ENCODE measurements around the gene PRAC1.

DNA sequence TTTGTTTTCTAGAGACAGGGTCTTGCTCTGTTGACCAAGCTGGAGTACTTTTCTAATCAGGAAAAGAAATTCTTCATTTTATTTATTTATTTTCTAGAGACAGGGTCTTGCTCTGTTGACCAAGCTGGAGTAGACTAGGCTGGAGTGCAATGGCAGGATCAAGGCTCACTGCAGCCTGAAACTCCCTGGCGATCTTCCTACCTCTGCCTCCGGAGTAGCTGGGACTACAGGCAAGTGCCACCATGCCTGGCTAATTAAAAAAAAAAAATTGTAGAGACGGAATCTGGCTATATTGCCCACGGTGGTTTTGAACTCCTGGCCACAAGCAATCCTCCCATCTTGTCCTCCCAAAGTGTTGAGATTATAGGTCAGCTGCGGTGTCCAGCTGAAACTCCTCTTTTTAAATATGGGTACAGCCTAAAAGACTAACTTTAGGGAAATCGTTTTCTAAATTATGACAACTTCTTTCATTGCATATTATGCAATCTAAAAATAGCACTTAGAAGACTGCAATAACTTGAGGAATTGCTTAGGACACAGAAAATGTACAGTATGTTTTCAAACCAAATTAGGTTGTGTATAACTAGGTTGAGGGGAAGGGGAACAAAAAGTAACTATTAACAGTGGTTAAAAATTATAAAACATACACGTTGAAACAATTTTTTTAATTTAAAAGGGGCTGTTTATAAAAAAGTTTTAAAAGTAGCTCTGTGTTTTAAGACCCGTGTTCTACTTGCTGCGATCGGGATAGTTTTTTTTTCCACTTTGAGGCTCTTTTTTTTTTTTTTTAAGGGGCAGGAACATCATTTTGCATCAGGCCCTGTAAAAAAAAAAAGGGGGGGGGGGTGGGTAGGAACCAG is 4.7 kb downstream of the PRAC1 start:
- TF ChIP-seq, protein P1, sequence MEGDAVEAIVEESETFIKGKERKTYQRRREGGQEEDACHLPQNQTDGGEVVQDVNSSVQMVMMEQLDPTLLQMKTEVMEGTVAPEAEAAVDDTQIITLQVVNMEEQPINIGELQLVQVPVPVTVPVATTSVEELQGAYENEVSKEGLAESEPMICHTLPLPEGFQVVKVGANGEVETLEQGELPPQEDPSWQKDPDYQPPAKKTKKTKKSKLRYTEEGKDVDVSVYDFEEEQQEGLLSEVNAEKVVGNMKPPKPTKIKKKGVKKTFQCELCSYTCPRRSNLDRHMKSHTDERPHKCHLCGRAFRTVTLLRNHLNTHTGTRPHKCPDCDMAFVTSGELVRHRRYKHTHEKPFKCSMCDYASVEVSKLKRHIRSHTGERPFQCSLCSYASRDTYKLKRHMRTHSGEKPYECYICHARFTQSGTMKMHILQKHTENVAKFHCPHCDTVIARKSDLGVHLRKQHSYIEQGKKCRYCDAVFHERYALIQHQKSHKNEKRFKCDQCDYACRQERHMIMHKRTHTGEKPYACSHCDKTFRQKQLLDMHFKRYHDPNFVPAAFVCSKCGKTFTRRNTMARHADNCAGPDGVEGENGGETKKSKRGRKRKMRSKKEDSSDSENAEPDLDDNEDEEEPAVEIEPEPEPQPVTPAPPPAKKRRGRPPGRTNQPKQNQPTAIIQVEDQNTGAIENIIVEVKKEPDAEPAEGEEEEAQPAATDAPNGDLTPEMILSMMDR (conservative IDR thresholded peaks at IDR 0.05), result no peak
- no peak for TF ChIP-seq EZH2 (IDR thresholded peaks at IDR 0.05; ENCODE audit: low read depth)
